Measurements from ENCODE around the gene VPS36. TPM values are rescaled to one million over a fixed set of nuclear protein-coding genes. Genes with fewer than 3 reads are reported as not detected.
"Not testable (repeated sequence)": the region's sequence is repeated elsewhere in the genome, so short reads cannot be mapped to it uniquely, and the experiment has no call there.

The VPS36 gene
- total RNA-seq, 1 donor from 2014 or later, result 50.2 TPM

DNA sequence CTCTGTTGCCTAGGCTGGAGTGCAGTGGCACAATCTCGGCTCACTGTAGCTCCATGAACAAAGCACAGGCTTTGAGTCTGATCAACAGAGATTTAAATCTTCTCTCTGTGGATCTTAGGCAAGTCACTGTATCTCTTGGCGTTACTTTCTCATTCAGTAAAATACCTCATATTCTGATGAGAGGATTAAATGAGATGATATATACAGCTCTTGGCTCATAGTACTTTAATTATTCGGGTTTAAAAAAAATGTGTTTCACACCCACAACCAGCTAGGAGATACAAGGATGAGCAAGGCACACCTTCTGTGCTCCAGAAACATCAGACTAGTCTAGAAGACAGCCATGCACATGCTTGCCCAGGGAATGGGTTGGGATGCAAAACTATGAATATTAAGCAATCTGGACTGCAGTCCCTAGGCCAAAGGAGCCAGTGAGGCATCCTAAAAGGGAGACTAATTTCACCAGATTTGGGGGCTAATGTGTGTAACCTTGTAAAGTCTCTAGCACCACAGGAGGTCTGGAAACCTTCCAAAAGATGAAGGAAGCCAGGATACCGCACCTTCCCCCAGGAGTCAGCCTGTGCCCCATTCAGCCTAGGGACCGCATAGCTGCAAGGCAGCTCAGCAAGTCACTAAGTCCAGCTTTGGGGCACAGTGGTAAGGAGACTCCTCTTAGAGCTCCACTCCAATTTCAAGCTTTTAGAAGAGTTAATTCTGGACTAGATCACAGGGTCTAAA is 2.5 kb downstream of the VPS36 start:
- DNase-seq (ENCODE audit: low spot score) (no peak), ATAC-seq (no peak)
- intact Hi-C loops (cut with DNase I), result no loop called here

DNA sequence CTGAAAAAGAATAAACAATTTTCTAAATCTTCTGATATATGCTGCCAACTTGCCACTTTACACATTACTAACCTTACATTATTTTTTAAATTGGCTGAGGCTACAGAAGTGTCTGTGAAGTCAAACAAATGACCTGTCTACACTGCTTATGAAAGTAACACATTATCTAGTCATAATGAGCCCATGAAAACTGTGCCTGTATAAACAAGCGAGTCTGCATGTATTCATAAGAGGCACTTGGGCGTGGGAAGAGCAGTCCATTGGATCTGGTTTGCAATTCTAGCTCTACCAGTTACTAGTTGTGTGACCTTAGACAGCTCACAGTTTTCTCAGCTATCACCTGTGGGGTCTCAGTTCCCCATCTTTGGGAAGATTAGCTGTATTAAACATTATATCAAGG is 3.1 kb downstream of the VPS36 start:
- DNase-seq (ENCODE audit: low spot score) (no peak), ATAC-seq (no peak)
- intact Hi-C loops (cut with DNase I), result no loop called here

DNA sequence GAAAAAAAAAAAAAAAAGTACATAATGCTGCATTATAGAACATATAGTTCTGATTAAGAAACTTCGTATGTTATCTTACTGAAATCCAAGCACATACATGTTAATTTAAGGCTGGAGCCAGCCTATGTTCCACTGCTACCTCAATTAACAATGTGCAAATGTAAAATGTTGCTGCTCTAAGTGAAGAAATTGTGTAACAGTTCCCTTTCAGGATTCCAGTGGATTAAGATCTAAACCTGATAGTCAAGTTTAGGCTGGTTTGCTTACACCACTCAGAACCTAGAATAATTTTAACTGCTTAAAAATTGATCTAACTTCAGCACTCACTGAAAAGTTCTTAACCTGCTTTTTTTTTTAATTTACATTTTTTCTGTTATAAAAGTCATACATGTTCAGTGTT is 4.2 kb downstream of the VPS36 start:
- intact Hi-C loops (cut with DNase I), result no loop called here
- DNase-seq (ENCODE audit: low spot score) (no peak), ATAC-seq (no peak)

DNA sequence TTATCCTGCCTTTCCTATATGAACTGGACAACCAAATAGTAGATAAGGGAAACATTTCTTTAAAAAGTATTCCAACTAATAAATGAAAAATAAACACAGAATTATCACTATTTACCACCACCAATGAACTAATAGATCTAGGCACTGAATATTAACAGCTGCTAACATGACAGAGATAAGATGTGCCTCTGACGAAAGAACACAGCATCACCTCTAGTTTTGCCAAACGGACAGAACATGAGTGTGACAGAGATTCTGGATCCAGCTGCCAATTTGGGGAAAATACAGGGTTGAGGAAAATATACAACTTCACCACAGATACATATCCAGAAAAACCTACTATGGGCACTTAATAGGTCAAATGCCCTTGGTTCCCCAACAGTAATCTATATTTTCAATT is 18.0 kb downstream of the VPS36 start:
- intact Hi-C loops (cut with DNase I), result no loop called here
- ATAC-seq (no peak), DNase-seq (ENCODE audit: low spot score) (no peak)

DNA sequence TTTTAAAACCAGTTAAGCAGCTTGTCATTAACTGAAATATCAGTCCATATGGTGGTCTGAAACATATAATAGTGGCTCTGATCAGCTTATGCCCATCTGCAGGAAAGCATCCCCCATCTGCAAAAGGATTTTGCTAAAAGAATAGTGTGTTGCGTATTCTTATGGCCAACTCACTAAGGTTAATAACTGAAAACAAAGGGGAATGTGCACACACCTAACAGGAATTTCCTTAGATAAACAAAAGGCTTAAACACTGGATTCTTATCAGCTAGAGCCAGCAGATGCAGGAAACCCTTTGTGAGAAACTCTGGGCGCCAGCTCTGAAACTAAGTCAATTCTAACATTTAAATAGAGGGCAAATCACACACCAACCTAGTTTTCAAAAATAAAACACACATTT is 22.1 kb downstream of the VPS36 start:
- ATAC-seq (no peak), DNase-seq (ENCODE audit: low spot score) (no peak)
- intact Hi-C loops (cut with DNase I), result no loop called here

DNA sequence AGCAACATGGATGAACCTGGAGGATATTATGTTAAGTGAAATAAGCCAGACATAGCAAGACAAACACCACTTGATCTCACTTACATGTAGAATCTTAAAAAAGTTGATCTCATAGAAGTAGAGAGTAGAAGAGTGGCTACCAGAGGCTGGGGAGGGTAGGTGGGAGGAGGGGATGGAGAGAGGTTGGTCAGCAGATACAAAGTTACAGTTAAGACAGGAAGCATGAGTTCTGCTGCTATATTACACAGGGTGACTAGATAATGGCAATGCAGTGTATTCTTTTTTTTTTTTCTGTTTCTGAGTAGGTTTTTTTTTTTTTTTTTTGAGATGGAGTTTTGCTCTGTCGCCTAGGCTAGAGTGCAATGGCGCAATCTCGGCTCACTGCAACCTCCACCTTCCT is 29.2 kb downstream of the VPS36 start:
- DNase-seq (ENCODE audit: low spot score), result no peak
- intact Hi-C loops (cut with DNase I), result no loop called here
- no peak for ATAC-seq

DNA sequence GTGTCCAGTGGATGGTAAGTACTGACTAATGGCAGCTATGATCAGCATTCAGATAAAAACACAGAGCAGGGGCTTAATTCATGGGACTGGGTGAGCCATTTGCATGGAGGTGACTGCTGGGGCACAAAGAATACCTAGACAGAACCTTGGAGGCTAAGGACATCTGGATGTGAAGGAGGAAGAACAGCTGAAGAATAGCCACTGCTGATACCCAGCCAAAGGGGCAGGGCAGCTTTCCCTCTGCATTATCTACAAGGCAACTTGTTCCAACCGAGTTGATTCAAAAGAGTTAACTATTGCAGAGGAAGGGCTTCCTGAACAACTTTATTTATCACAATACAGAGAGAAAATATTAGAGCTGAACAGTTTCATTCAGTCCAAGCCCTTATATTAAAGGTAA is 31.4 kb downstream of the VPS36 start:
- DNase-seq (ENCODE audit: low spot score) (no peak), ATAC-seq (no peak)
- intact Hi-C loops (cut with DNase I), result no loop called here

DNA sequence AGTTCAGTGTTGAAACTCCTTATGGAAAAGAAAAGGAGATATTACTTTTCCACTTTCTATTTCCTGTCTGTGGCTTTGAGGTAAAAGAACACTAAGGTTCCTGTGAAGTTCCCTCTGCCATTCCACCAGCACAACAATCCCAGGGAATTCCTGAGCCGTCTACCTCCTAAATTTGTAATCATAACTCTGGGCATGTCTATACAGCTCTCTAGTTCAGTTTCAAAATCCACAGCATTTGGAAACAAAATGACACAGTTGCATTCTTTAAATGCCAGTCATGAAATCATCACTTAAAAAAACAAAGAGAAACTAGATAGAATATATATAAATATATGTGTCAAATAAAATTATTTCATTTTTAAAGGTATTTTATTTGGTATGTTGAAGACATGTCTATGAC is 35.5 kb downstream of the VPS36 start:
- no peak for DNase-seq (ENCODE audit: low spot score)
- ATAC-seq, result no peak
- intact Hi-C loops (cut with DNase I), result no loop called here

DNA sequence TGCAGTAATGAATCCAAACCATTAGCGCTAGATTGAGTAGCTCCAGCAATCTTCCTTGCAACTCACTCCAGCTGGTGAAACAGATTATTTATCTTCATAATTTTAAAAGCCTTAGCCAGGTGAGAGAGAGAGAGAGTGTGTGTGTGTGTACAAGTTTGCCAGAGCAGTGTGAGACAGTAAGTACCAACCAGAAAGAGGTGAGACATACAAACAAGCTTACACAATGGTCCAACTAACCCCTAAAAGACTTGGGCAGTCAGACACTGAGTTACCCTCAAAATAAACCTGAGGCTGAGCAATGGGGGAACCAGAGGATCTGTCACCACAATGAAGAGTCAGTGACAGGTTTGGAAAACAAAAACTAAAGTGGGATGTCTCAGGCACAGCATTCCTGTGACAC is 36.4 kb downstream of the VPS36 start:
- intact Hi-C loops (cut with DNase I), result no loop called here
- ATAC-seq (no peak), DNase-seq (ENCODE audit: low spot score) (no peak)

DNA sequence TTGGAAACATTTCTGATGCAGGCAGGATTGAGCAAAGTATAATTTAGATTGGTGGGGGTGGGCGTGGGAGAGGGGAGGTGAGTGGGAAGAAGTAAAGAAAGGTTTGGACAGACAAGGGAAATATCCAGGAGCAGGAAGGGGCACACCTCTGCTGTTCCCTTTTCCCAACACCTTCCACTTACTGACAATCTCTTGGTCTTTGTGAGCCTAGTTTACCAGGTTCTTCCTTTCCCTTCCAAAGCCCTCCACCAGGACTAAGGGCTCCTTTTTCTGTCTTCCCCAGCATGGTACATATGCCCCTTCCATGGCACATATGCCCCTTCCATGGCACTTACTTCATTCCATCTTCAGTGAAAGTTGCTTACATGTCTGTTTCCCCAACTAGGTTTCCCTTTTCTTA is 38.3 kb downstream of the VPS36 start:
- ATAC-seq, result no peak
- no peak for DNase-seq (ENCODE audit: low spot score)
- intact Hi-C loops (cut with DNase I), result no loop called here

DNA sequence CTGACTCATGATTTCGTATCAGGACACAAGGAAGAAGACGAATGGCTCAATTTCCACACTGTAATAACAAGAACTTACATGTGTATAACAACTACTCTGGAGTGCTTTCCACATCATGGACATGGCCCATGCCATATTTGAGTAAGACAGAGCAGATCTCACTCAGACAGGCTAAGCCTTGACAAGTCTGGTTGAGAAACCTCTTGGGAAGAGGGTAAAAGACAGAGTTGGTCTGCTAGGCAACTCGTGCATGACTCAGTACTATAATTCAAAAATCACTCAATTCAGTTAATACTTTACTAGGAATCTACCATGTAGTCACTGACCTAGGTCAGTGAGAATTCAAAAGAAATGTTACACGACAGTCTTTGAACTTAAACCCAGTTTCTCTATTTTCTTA is 38.8 kb downstream of the VPS36 start:
- intact Hi-C loops (cut with DNase I), result no loop called here
- ATAC-seq (no peak), DNase-seq (ENCODE audit: low spot score) (no peak)

DNA sequence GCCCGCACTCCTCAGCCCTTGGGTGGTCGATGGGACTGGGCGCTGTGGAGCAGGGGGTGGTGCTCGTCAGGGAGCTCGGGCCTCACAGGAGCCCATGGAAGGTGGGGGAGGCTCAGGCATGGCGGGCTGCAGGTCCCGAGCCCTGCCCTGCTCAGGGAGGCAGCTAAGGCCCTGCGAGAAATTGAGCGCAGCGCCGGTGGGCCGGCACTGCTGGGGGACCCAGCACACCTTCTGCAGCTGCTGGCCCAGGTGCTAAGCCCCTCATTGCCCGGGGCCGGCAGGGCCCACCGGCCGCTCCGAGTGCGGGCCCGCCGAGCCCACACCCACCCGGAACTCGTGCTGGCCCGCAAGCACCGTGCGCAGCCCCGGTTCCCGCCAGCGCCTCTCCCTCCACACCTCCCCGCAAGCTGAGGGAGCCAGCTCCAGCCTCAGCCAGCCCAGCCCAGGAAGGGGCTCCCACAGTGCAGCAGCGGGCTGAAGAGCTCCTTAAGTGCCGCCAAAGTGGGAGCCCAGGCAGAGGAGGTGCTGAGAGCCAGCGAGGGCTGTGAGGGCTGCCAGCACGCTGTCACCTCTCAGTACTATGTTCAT is 42.3 kb downstream of the VPS36 start:
- ATAC-seq; intact Hi-C loops (cut with DNase I); DNase-seq (ENCODE audit: low spot score): not testable (repeated sequence)

DNA sequence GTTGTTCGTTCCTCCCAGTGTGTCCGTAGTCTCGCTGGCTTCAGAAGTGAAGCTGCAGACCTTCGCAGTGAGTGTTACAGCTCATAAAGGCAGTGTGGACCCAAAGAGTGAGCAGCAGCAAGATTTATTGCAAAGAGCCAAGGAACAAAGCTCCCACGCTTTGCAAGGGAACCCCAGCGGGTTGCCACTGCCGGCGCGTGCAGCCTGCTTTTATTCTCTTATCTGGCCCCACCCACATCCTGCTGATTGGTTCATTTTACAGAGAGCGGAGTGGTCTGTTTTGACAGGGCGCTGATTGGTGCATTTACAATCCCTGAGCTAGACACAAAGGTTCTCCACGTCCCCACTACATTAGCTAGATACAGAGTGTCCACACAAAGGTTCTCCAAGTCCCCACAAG is 43.0 kb downstream of the VPS36 start:
- DNase-seq (ENCODE audit: low spot score); ATAC-seq: not testable (repeated sequence)

DNA sequence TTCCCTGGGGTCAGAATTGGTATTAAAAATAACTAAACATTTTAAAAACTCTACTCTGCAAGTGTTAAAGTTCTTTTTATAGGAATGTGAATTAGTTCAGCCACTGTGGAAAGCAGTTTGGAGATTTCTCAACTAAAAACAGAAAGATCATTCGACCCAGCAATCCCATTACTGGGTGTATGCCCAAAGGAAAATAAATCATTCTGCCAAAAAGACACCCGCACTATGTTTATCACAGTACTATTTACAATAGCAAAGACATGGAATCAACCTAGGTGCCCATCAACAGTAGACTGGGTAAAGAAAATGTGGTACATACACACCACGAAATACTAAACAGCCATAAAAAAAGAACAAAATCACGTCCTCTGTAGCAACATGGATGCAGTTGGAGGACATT is 43.8 kb downstream of the VPS36 start:
- DNase-seq (ENCODE audit: low spot score), result no peak
- intact Hi-C loops (cut with DNase I), result no loop called here
- ATAC-seq, result no peak

More for the DNA sequence above, 43.0 kb downstream of the VPS36 start:
- intact Hi-C loops (cut with DNase I), result not testable (repeated sequence)

DNA sequence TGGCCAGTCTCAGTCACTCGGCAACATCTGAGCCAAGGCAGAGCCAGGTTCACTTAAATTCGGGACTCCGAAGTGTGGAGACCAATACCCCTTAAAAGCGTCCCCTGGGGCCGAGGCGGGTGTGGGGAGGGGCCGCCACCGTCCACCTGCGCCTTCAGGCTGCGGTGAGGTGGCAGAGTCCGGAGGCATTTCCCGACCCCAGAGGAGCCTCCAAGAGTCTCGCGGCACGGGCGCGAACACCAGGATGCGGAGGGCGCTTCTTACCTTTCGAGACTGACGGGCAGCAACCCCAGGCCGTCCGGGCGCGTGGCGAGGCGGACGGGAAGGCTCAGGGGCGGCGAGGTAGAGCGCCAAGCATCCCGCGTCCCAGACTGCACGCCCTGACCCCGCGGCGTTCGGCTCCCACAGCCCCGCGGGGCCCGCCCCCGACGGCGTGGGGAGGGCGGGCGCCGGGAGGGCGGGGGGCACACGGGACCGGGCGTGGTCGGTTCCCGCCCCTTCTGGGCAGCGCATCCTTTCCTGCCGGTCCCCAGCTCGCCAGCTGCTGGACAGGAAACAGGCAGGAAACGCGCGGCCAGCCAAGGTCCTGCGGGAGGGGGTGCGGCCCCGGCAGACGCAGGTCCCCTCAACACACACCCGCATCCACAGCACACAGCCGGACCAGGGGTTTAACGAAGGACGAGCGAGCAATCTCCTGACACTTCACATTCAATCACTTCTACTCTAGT is 44.5 kb downstream of the VPS36 start, which contains the start of gene THSD1:
TSS of gene THSD1 (minus strand) at position 406 of the 728 bp plus-strand sequence. CDS start 3,572 bp downstream, outside the sequence.
- ATAC-seq (peak; percentile 91), DNase-seq (ENCODE audit: low spot score) (peak; percentile 77)
- intact Hi-C loops (cut with DNase I), result no loop called here

DNA sequence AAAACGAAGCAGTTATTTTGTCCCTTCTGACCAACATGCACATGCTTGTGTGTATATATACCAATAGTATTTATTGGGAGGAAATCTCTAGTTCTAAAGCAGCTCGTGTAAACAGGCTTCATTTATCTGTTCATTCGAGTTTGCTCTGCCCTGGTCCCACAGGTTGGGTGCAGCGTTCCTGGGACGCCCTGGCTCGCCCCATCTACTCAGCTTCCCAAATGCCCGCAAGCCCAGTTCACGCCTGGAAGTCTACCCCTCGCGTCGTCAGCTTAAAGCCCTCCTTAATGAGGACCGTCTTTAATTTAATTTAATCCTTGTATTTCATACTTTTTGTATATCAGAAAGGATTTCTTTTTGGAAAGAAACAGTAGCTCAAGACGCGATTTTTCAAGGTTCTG is 45.1 kb downstream of the VPS36 start:
- no peak for DNase-seq (ENCODE audit: low spot score)
- ATAC-seq, result peak; percentile 40
- intact Hi-C loops (cut with DNase I), result no loop called here

DNA sequence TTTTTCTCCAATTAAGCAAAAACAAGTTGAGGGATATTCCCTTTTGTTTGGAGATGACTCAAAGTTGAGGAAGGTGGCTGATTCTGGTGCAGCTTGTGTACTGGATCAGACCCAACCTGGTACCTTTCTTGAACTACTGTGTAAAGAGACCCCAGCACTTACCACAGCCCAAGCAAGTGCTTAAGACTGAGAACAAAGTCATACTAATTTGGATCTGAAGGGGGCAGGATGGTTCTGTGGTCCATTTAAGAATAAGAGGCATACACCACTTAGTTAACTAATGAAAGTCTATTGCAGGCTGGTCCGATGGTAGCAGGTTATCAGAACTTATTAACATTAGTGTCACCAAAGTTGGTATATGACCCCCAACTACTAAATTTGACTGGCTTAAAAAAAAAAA is 50.7 kb downstream of the VPS36 start:
- intact Hi-C loops (cut with DNase I), result no loop called here
- DNase-seq (ENCODE audit: low spot score), result no peak
- ATAC-seq, result no peak

DNA sequence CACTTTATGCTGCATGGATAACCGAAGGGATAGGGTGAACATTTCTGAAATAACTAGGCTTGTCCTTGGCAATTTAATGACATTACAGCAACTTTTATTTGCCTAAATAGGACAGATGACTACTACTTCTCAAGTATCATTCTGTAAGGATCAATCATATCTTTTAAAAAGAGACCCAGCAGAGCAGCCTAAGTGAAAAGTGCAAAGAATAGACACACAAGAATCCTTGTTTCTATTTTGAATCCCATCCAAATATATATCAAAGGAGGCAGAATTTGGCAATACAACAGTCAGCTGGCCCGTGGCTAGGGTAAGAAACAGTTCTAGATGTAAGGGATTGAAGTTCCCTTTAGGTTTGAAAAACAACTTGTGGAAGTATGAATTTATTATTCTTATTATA is 51.4 kb downstream of the VPS36 start:
- ATAC-seq (no peak), DNase-seq (ENCODE audit: low spot score) (no peak)
- intact Hi-C loops (cut with DNase I), result no loop called here

DNA sequence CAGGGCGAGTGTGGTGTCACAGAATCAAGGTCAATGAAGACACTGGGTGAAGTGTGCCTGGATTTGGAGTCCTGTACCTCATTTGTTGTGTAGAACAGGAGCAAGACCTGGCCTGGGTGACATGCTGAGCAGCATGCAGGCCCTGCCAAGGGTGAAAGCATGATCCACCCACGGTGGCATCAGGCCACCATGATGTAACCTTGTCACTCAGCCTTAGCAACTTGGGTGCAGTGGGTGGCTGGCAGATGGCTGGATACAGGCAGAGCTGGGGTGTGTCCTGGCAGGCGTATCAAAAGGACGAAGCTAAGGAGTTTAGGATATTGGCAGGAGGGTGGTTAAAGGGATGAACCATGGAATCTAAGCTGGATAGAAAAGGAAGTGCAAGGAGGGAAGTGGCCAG is 54.7 kb downstream of the VPS36 start:
- ATAC-seq (no peak), DNase-seq (ENCODE audit: low spot score) (no peak)
- intact Hi-C loops (cut with DNase I), result no loop called here

DNA sequence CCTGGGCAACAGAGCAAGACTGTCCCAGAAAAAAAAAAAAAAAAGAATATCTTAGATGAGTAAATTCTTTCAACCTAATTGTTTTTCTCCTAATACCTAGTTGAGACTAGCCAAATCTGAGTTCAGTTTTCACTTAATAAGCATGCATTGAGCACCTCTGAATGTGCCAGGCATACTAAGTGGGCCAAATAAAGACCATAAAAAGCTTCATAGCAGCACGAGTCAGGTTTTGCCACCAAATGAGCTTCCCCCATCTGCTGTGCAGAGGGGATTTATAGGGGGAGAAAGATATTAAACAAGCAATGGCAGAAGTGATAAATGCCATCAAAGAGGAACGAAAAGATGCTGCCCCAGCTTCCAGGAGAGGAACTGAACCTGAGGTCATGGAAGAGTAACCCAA is 55.8 kb downstream of the VPS36 start:
- intact Hi-C loops (cut with DNase I), result no loop called here
- no peak for ATAC-seq

More for the DNA sequence above, 55.8 kb downstream of the VPS36 start:
- no peak for DNase-seq (ENCODE audit: low spot score)
